Small intestine (tissue), 7 donors: ENCODE data around the gene PARD3. TPM values are rescaled to one million over a fixed set of nuclear protein-coding genes. Genes with fewer than 3 reads are reported as not detected.
A peak's percentile ranks its signal among the peaks of the same experiment; 100 is the strongest.

ENCODE experiments used
- DNase-seq, 2 donors: peaks; one replicate each; pipeline versions ENCODE4 v3.0.0 to v3.0.0-alpha.2; 2013
- FAIRE-seq: peaks from 2 replicates; lab custom pipeline; 2012; peaks lifted over from hg19 to GRCh38; lab: Jason Lieb, UNC
- H3K27ac ChIP-seq, 3 donors: one replicate each; pipeline ENCODE4 v1.5.1; 2013; ENCODE audit warnings: low read length in 2 of 3, mild to moderate bottlenecking in 2 of 3, control low read depth in 1 of 3, inconsistent platforms in 1 of 3, low read depth in 1 of 3, moderate library complexity in 1 of 3
- H3K27me3 ChIP-seq, 3 donors: one replicate each; pipeline ENCODE4 v1.6.1; 2013; ENCODE audit warnings: low read length in 3 of 3, inconsistent platforms in 1 of 3; ENCODE audit not compliant: control insufficient read depth in 3 of 3, insufficient read depth in 3 of 3
- H3K36me3 ChIP-seq, 3 donors: one replicate each; pipeline ENCODE4 v1.6.1; 2013; ENCODE audit warnings: low read length in 3 of 3, inconsistent platforms in 1 of 3, low read depth in 1 of 3, mild to moderate bottlenecking in 1 of 3, moderate library complexity in 1 of 3; ENCODE audit not compliant: control insufficient read depth in 3 of 3, insufficient read depth in 2 of 3
- H3K4me1 ChIP-seq, 3 donors: one replicate each; pipeline ENCODE4 v1.6.1; 2013; ENCODE audit warnings: low read length in 2 of 3, inconsistent platforms in 1 of 3, low read depth in 1 of 3, mild to moderate bottlenecking in 1 of 3, moderate library complexity in 1 of 3; ENCODE audit not compliant: control insufficient read depth in 3 of 3, insufficient read depth in 2 of 3
- H3K4me3 ChIP-seq, 3 donors: one replicate each; pipeline ENCODE4 v1.5.1; 2013; ENCODE audit warnings: low read length in 3 of 3, control low read depth in 1 of 3, inconsistent platforms in 1 of 3, low read depth in 1 of 3, mild to moderate bottlenecking in 1 of 3, moderate library complexity in 1 of 3
- H3K9me3 ChIP-seq, 2 donors: one replicate each; pipeline ENCODE4 v1.6.1; 2013; ENCODE audit warnings: low read depth in 1 of 2, low read length in 1 of 2; ENCODE audit not compliant: control insufficient read depth in 2 of 2, insufficient read depth in 1 of 2
- WGBS, 3 donors: extraction: QIAGEN DNeasy Blood & Tissue Kit; methylation state at CpG; one replicate each; pipeline ENCODE4 v1.1.7; 2013; 5-methylcytosine and 5-hydroxymethylcytosine counted together
- polyA plus RNA-seq, 4 donors: library from polyadenylated mRNA; stranded (reverse) in 3 of 4; unstranded in 1 of 4; fragments of 200-250 nt in 3 of 4; fragments of 120-200 nt in 1 of 4; gene quantifications; one replicate each; pipeline versions ENCODE4 v1.2.1 to v1.2.3, GENCODE V29; 2013
- donor health status: healthy with polysubstance abuse.
- donor health status: control.
- donor health status: control.
- donor health status: Bipolar disorder and iron deficiency.
- donor health status: healthy.

Gene PARD3
- polyA plus RNA-seq, 4 donors = 14.3 to 24.3 (median 15.5) TPM

GRCh38 chr10:34408956-34409355, 406.1 kb downstream of the PARD3 start:
- no peak for DNase-seq
- no peak for FAIRE-seq
- Histone ChIP-seq H3K9me3 (no peaks in the 10 kb centered on the region), H3K27ac (no peak overlapping the region), H3K4me1 (peaks cover 0 to 3% (median 0%) of the 10 kb centered on the region in 3 donors), H3K4me3 (no peak overlapping the region), H3K27me3 (no peaks in the 10 kb centered on the region), H3K36me3 (peaks cover 0 to 4% (median 0%) of the 10 kb centered on the region in 3 donors)
- WGBS, 3 donors = 87 to 95% (median 94%) methylated on average over 3 of the region's 3 CpGs

- Histone ChIP-seq H3K36me3 (peaks cover 0 to 4% (median 0%) of the 10 kb centered on the region in 3 donors), H3K4me3 (no peak overlapping the region), H3K27ac (no peak overlapping the region), H3K4me1 (peaks cover 0 to 3% (median 0%) of the 10 kb centered on the region in 3 donors), H3K27me3 (no peaks in the 10 kb centered on the region), H3K9me3 (no peaks in the 10 kb centered on the region)
- FAIRE-seq (peak; percentile 57), DNase-seq (no peak)
- 81 to 93% (median 81%) methylated on average over 2 of the region's 2 CpGs for WGBS, 3 donors
These were observed 406.7 kb downstream of the PARD3 start for GRCh38 chr10:34408381-34408780.

GRCh38 chr10:34407324-34407805, 407.7 kb downstream of the PARD3 start:
- WGBS, 3 donors = 68 to 87% (median 77%) methylated on average over 7 of the region's 7 CpGs
- Histone ChIP-seq H3K27ac (no peak overlapping the region), H3K27me3 (no peaks in the 10 kb centered on the region), H3K9me3 (no peaks in the 10 kb centered on the region), H3K4me3 (no peak overlapping the region), H3K36me3 (peaks cover 0 to 4% (median 0%) of the 10 kb centered on the region in 3 donors), H3K4me1 (peaks cover 0 to 3% (median 0%) of the 10 kb centered on the region in 3 donors)
- FAIRE-seq = no peak
- DNase-seq = no peak

- 63 to 73% (median 70%) methylated on average over 4 of the region's 4 CpGs for WGBS, 3 donors
- Histone ChIP-seq H3K27ac (no peak overlapping the region), H3K9me3 (no peaks in the 10 kb centered on the region)
These were observed 408.4 kb downstream of the PARD3 start for GRCh38 chr10:34406463-34407323.

GRCh38 chr10:34405611-34406462, 409.3 kb downstream of the PARD3 start:
- H3K9me3 ChIP-seq = no peaks in the 10 kb centered on the region
- no peaks in the 10 kb centered on the region for H3K27me3 ChIP-seq
- H3K4me3 ChIP-seq = no peak overlapping the region
- WGBS, 3 donors = 52 to 70% (median 62%) methylated on average over 3 of the region's 3 CpGs
- no peak for FAIRE-seq
- peak in 1 of 2 donors; percentile 20 for DNase-seq
- H3K36me3 ChIP-seq = peaks cover 0 to 4% (median 0%) of the 10 kb centered on the region in 3 donors
- H3K4me1 ChIP-seq = peaks cover 0 to 3% (median 0%) of the 10 kb centered on the region in 3 donors
- no peak overlapping the region for H3K27ac ChIP-seq

More at GRCh38 chr10:34406463-34407323, 408.4 kb downstream of the PARD3 start:
- H3K27me3 ChIP-seq = no peaks in the 10 kb centered on the region
- peak in 1 of 2 donors; percentile 28 for DNase-seq
- H3K4me1 ChIP-seq = peaks cover 0 to 3% (median 0%) of the 10 kb centered on the region in 3 donors
- FAIRE-seq = no peak
- no peak overlapping the region for H3K4me3 ChIP-seq
- H3K36me3 ChIP-seq = peaks cover 0 to 4% (median 0%) of the 10 kb centered on the region in 3 donors

GRCh38 chr10:34403512-34403911, 411.6 kb downstream of the PARD3 start:
- H3K36me3 ChIP-seq = peaks cover 0 to 4% (median 0%) of the 10 kb centered on the region in 3 donors
- no peak overlapping the region for H3K27ac ChIP-seq
- H3K9me3 ChIP-seq = no peaks in the 10 kb centered on the region
- H3K27me3 ChIP-seq = no peaks in the 10 kb centered on the region
- FAIRE-seq (no peak), DNase-seq (no peak)
- H3K4me1 ChIP-seq = peaks cover 0 to 3% (median 0%) of the 10 kb centered on the region in 3 donors
- H3K4me3 ChIP-seq = no peak overlapping the region
- WGBS, 3 donors = 76 to 79% (median 76%) methylated on average over 4 of the region's 4 CpGs

GRCh38 chr10:34400075-34400474, 415.0 kb downstream of the PARD3 start:
- Histone ChIP-seq H3K4me1 (no peaks in the 10 kb centered on the region), H3K36me3 (no peaks in the 10 kb centered on the region), H3K27ac (no peak overlapping the region), H3K27me3 (no peaks in the 10 kb centered on the region), H3K9me3 (no peaks in the 10 kb centered on the region), H3K4me3 (no peak overlapping the region)
- FAIRE-seq = no peak
- 83 to 92% (median 85%) methylated on average over 3 of the region's 3 CpGs for WGBS, 3 donors
- no peak for DNase-seq

- WGBS, 3 donors = 75 to 79% (median 76%) methylated on average over 7 of the region's 7 CpGs
- FAIRE-seq = no peak
- DNase-seq = no peak
- H3K27ac ChIP-seq = no peak overlapping the region
- no peaks in the 10 kb centered on the region for H3K4me1 ChIP-seq
- no peaks in the 10 kb centered on the region for H3K36me3 ChIP-seq
- H3K27me3 ChIP-seq = no peaks in the 10 kb centered on the region
- H3K4me3 ChIP-seq = no peak overlapping the region
- no peaks in the 10 kb centered on the region for H3K9me3 ChIP-seq
These were observed 416.1 kb downstream of the PARD3 start for GRCh38 chr10:34399013-34399412.
